Epithelial cell of proximal tubule (primary cell): ENCODE measurements around the gene CAMTA1. TPM values are rescaled to one million over a fixed set of nuclear protein-coding genes. Genes with fewer than 3 reads are reported as not detected.
A peak's percentile ranks its signal among the peaks of the same experiment; 100 is the strongest.

Experiments used
- DNase-seq: peaks from one replicate; pipeline ENCODE4 v3.0.0-alpha.2; 2011; ENCODE audit warnings: low read depth
- H3K4me3 ChIP-seq: 2 replicates; pipeline ENCODE4 v1.5.1; 2011; ENCODE audit warnings: low read depth, mild to moderate bottlenecking, low read length
- CTCF ChIP-seq: conservative IDR thresholded peaks from 2 replicates; pipeline ENCODE4 v1.5.1; 2012; ENCODE audit warnings: low read depth, mild to moderate bottlenecking, low read length
- total RNA-seq: library from RNA; depleted of rRNA; stranded (reverse); fragments of >200 nt; gene quantifications from 2 replicates; pipeline ENCODE4 v1.2.3, GENCODE V29; 2015

Gene CAMTA1
- total RNA-seq, 1 donor from 2014 or later, result 79.2 TPM

- TF ChIP-seq CTCF, result no peak
- DNase-seq, result no peak
- H3K4me3 ChIP-seq, result no peak overlapping the region
These were observed 436.8 kb downstream of the CAMTA1 start for GRCh38 chr1:7221826-7222694.

DNA sequence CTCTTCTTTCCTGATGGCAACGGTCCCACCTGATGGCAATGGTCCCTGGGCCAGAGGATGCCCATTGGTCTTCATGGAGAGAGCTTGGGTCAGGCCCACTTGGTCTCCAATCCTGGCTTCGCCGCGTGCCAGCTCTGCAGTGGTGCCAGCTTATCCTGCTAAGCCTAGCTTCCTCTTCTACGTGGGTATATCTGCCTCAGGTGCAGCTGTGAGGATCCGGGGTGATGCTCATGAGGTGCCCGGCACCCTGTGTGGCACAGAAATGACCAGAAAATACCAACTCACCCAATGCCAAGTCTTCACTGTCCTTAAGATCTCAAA lies 437.4 kb downstream of the CAMTA1 start:
- TF ChIP-seq CTCF, result no peak
- DNase-seq, result no peak
- no peak overlapping the region for H3K4me3 ChIP-seq

- TF ChIP-seq CTCF, result no peak
- DNase-seq, result no peak
- no peak overlapping the region for H3K4me3 ChIP-seq
These were observed 438.3 kb downstream of the CAMTA1 start for GRCh38 chr1:7223334-7224080.

DNA sequence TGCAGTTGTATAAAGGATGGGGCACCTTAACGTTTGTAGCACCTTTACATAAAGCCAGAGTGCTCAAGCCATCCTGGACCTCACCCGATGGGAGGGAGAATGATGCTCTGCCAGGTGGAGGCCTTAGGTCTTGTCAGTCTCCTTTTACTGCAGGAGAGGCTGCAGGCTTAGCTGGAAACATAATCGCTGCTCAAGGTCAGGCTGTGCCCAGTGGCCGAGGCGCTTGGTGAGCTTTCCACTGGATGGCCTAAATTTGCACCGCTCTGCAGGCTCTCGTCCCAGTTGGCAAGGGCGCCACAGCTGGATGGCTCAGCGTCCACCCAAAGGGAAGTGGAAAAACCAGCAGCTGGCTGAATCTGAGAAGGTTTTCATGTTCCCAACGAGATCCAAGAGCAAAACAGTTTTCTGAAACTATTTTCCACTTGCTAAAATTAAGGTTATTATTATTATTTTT lies 438.9 kb downstream of the CAMTA1 start:
- no peak for DNase-seq
- no peak for TF ChIP-seq CTCF
- no peak overlapping the region for H3K4me3 ChIP-seq

GRCh38 chr1:7224644-7225043 lies 439.4 kb downstream of the CAMTA1 start:
- H3K4me3 ChIP-seq, result no peak overlapping the region
- DNase-seq, result no peak
- peak; percentile 66 for TF ChIP-seq CTCF

- no peak for DNase-seq
- no peak overlapping the region for H3K4me3 ChIP-seq
- no peak for TF ChIP-seq CTCF
These were observed 440.7 kb downstream of the CAMTA1 start for GRCh38 chr1:7225711-7226505.
